HG02588 (cell line): ENCODE results near the gene PRKCE.

Experiments
- ATAC-seq: cut with Tn5 transposase; IDR thresholded peaks from one replicate; pipeline ENCODE4 v1.9.1; 2021; ENCODE audit warnings: mild to moderate bottlenecking, moderate library complexity; ENCODE audit not compliant: unreplicated experiment

PRKCE gene

GRCh38 chr2:46125798-46126197 lies 474.3 kb downstream of the PRKCE start:
- ATAC-seq, result no peak

GRCh38 chr2:46126571-46126970 lies 475.1 kb downstream of the PRKCE start:
- ATAC-seq, result no peak

DNA sequence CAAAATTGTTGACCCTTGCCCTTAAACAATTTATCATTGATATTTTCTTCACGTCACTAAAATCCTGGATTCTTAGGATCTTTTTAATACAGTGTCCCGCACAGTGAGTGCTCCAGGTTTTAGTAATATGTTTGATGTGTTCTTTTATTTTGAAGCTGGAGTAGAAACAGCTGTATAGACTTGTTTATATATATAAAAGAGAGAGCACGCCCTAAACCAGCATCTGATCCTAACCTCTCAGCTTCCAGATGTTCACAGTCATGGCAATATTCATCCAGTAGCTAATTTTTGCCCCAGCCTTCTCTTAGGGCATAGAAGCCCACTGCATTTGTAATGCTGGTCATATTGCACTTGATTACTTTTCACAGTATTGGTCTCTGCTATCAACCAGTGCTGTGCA lies 475.7 kb downstream of the PRKCE start:
- no peak for ATAC-seq

DNA sequence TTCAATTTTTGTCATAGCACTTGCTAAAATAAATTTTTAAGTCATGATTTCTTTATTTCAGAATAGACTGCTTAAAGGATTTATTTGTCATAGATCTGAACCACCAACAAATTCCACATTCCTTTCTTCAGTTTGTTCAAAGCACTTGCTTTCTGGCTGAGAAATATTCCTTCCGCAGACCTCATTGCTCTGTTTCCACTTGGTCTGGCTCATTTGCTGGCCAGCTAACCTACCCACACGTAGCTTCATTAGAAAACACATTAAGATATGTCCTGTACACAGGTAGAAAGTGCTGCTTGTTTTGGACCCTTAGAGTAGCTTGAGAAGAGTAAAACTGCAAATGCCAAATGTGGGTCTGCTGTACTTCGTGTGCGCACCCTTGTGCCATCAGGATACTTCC lies 479.0 kb downstream of the PRKCE start:
- no peak for ATAC-seq

DNA sequence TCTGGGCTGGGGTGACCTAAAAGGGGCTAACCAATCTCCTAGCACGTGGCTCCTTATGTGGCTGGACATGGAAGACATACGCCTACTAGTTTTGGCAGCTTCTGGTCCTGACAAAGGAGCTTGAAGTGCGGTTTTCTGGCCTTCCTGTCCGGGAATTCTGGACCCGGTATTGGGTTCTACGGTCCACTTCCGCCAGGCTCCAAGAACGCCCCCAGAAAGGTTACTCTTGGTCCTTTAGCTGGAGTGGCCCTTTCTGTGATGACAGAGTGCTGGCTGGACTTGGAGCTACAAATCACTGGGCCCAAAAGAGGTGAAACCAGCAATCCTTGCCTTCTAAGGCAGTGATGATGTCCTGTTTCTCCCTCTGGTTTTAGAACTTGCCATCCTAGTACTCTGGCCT lies 481.5 kb downstream of the PRKCE start:
- no peak for ATAC-seq

GRCh38 chr2:46134531-46135227 lies 483.2 kb downstream of the PRKCE start:
- ATAC-seq, result no peak

DNA sequence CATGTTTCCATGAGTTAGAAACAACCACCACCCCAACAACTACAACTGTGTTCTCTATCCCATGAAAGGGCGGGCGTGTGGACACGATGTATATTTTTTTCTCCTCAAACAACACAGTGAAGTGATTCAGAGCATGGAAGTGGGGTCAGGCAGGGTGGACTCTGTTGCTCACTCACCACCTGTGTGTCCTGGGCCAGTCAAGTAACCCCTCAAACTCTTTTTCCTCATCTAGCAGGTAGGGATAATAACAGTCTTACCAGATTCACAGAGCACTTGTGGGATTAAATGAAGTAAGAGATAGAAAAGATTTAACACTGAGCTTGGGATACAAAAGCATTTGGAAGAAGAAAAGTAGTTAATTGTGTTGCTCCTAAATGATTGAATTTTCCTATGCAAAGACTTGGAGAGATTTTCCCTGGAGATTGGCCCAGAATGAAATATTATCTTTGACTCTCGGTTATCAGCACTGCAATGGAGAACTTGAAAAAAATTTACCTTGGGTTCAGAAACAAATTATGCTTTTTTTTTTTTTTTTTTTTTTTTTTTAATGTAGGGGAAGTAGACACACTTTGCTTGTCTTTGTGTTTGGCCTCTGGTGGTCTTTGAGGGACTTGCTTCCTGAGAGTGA lies 483.9 kb downstream of the PRKCE start:
- ATAC-seq, result no peak

GRCh38 chr2:46135958-46136357 lies 484.5 kb downstream of the PRKCE start:
- ATAC-seq, result no peak

GRCh38 chr2:46136481-46136880 lies 485.0 kb downstream of the PRKCE start:
- no peak for ATAC-seq

DNA sequence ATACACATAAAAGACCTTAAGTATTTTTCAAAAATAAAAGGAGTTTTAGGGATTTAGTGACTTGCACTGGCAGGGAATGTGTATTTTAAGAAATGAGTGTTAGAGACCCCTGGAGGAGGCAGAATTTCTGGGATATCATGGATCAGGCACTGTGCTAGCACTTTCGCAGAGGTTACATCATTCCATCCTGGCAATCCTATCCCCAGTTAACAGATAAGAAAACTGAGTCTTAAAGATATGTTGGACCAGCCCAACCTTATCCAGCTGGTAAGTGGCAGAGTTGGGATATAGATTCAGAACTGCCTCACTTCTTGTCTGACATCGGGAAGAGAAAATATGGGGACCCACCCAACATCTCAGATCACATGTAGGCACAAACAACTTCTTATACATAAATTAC lies 485.5 kb downstream of the PRKCE start:
- ATAC-seq, result no peak

DNA sequence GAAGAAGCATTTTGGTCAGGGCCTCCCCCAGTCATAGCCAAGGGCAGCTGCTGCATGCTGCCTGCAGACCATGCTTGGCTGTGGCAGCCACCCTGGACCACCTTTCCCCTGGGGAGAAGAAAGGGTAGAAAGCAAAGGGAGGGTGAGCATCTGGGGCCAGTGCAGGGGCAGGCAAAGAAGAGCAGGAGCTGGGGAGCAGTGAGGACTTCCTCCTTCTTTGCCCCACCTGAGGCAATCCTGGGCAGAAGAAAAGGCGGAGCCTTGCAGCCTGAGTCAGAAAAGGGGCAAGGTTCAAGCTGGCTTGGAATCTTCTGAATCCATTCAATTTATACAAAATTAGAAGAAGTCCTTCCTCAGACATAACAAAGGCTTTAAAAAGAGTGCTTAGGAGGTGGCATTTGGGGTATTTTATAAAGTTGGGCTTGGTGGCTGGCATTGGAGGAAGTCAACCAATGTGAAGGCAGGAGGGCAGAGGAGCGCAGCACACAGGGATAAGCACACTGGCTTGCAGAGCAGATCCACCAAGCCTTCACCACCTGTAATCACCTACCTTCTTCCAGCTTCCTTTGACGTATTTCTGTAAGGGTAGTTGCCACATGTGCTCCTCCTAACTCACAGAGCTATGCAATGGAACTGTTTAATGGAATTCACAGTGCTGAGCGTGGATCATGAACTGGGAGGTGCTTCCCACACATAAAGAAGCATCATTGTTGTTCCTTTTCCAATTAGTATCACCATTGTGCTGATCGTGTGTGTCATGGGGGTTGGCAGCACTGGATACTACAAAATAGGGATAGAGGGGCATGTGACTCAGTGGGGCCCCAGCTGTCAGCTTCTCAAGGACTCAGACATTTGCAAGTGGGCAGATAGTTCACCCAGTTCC lies 491.3 kb downstream of the PRKCE start:
- no peak for ATAC-seq

DNA sequence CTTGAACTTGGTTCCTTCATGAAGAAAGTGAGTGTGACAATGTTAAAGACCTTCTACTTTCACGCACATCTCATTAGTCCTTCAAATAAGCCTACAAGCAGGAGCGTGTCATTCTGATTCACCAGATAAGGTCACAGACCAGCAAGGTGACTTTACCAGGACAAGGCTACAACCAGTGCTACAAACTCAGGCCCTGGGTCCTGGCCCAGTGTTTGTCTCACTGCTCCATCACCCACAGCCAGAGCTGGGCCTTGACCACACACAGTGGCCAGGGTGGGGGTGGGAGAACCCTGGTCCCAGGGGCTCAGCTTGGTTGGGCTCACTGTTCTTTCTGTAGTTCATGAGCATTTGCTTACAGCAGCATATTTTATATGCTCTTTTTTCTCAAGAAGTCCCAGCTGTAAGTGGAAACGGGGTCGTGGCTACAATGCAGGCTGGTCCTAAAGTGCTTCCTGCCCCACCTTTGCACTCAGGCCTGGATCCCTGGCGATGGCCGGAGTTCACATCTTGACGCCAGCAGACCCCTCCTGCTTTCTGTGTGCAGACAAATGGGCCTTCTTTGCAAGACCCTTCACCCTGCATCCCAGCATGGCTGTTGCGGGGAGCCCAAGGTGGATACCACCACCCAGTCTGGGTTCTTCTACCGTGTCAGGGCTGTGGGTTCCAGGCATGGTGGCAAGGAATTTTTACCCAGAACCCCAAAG lies 492.1 kb downstream of the PRKCE start:
- ATAC-seq, result no peak

DNA sequence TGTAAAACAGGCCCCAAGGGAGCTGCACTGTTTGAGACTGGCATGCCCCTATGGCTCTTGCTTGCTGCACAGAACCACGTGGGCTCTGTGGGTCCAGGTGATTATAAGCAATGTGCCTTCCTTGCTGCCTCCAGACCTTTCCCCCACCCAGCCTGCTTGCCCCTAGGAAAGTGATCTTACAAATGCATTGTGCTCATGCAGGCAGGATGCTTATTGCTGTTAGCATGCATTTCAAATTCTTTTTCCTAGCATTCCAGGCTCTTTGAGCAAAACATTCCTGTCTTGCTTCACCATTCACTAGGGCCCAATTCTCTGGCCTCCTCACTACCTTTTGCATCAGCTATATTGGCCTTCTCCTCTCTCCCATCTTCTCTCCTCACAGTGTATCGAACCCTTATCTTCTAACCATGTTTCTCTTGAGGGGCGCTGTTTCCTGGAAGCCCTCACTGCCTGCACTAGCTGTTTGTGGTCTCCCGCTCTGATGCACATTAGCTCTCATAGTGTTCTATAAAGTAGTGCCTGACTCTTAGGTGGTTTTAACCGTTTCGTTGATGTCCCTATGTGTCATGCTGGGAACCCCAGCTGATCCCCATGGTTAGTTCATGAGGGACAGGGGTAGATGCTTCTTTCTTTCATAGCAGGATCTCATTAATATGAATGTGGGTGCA lies 492.8 kb downstream of the PRKCE start:
- ATAC-seq, result no peak

GRCh38 chr2:46145017-46145416 lies 493.5 kb downstream of the PRKCE start:
- ATAC-seq, result no peak

- ATAC-seq, result no peak
Observed at GRCh38 chr2:46145840-46146239, 494.4 kb downstream of the PRKCE start.

DNA sequence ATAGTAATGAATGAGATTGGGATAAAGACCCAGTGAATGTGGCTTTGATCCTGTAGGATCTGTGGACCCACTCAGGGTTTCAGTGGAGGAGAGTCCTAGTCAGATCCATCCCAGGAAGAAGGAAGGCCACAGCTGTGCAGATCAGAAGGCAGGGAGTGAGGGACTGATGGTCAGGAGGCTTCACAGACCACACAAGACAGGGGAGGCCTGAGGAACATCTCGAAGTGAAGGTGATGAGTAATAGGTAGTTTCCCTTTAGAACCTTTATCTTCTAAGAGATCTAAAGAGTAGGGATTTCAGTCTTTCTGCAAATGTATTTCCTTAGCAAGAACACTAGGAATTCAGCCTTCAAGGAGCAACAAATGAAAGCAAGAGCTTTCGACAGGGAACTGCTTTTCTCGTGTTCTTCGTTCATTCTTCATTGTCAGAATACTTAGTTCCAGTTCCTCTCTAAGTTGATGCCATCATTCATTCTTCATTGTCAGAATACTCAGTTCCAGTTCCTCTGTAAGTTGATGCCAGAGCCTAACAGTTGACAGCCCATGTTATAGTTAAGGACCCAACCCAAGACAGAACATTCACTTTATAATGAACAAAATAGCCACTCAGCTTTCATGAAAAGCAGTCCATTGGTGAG lies 495.5 kb downstream of the PRKCE start:
- no peak for ATAC-seq

GRCh38 chr2:46147626-46148368 lies 496.3 kb downstream of the PRKCE start:
- ATAC-seq, result no peak

DNA sequence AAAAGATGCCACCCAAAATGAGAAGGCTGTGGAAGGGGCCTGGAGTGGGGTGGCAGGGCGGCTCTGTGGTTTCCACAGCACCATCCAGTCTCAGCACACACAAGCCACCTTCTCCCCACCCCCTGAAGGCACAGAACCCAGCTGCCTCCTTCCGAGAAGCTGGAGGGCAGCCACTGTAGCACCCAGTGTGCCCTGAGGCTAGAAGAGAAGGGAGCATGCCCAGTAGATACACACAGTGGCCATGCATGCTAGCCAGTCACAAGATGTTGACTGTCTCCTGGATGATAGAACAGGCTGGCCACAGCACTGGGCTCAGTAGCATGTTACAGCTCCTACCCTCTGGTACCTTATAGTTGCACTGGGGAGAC lies 496.9 kb downstream of the PRKCE start:
- ATAC-seq, result no peak

DNA sequence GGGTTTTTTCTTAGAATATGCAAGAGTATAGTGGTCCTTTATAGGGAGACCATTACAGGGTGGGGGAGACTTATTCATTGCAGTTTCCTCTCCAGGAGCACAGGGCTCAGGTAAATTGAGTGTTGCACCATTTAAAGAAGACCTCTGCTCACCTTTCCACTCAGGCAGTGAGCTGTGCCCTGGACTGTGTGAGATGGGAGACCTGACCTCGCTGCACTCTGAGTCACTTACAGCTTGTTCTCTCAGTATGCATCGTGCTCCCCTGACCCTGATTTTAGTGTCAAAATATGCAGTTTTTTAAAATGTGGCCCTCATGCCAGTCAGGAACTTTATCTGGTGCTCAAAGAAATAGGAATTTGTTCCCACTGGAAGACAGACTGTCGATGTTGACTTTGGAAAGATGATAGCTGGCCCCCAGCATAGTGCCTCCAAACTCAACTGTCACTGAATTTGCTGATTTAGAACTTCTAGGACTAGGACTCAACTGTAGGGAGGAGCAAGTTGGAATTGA lies 499.0 kb downstream of the PRKCE start:
- no peak for ATAC-seq
